Measurements from ENCODE around the gene PAAF1.

Gene PAAF1

DNA sequence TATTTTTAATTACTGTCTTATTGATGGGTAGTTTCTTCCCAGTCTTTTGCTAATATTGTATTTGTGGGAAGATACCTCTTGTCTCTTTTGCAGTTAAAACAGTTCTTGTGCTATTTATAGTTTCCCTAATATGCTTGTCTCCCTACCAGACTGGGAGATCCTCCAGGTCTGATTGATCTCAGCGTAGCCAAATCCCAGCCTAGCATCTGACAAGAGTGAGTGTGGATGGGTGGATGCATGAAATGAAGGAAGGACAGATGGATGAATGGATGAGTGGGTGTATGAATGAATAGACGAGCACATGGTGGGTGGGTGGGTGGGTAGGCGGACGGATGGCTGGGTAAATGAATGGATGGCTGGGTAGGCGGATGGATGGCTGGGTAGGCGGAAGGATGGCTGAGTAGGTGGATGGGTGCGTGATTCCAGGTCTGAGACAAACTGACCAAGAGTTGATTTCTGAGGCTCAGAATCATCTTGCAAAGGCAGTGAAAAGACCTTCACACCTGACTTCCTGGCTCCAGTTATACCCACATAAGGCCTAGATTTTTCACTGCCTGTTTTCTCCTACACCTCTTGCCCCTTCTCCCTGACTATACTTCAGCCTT lies 85.4 kb downstream of the PAAF1 start:
- no peak overlapping the region for H3K4me3 ChIP-seq (ENCODE audit: low read depth, low read length)
- DNase-seq (ENCODE audit: low read depth) = no peak
- TF ChIP-seq, protein P1, sequence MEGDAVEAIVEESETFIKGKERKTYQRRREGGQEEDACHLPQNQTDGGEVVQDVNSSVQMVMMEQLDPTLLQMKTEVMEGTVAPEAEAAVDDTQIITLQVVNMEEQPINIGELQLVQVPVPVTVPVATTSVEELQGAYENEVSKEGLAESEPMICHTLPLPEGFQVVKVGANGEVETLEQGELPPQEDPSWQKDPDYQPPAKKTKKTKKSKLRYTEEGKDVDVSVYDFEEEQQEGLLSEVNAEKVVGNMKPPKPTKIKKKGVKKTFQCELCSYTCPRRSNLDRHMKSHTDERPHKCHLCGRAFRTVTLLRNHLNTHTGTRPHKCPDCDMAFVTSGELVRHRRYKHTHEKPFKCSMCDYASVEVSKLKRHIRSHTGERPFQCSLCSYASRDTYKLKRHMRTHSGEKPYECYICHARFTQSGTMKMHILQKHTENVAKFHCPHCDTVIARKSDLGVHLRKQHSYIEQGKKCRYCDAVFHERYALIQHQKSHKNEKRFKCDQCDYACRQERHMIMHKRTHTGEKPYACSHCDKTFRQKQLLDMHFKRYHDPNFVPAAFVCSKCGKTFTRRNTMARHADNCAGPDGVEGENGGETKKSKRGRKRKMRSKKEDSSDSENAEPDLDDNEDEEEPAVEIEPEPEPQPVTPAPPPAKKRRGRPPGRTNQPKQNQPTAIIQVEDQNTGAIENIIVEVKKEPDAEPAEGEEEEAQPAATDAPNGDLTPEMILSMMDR (IDR thresholded peaks at IDR 0.05; ENCODE audit: low read depth, low read length, missing control alignments) = no peak

DNA sequence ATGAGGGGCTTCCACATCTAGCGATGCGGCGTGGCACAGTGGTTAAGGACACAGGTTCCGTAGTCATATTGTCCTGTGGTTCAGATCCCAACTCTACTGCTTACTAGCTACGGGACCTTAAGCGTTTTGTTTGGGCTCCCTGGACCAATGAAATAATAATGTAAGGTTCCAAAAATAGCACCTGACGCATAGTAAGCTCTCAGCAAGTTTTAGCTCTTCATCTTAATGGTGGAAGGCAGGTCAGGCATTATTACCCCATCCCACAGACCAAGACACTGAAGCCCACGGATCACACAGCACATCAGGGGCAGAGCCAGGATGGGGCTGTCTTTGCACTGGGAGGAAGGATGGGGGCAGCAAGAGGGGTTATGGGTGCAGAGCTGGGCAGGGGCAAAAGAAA lies 87.1 kb downstream of the PAAF1 start:
- H3K4me3 ChIP-seq (ENCODE audit: low read depth, low read length) = no peak overlapping the region
- DNase-seq (ENCODE audit: low read depth) = no peak
- TF ChIP-seq, protein P1 (IDR thresholded peaks at IDR 0.05; ENCODE audit: low read depth, low read length, missing control alignments) = no peak

DNA sequence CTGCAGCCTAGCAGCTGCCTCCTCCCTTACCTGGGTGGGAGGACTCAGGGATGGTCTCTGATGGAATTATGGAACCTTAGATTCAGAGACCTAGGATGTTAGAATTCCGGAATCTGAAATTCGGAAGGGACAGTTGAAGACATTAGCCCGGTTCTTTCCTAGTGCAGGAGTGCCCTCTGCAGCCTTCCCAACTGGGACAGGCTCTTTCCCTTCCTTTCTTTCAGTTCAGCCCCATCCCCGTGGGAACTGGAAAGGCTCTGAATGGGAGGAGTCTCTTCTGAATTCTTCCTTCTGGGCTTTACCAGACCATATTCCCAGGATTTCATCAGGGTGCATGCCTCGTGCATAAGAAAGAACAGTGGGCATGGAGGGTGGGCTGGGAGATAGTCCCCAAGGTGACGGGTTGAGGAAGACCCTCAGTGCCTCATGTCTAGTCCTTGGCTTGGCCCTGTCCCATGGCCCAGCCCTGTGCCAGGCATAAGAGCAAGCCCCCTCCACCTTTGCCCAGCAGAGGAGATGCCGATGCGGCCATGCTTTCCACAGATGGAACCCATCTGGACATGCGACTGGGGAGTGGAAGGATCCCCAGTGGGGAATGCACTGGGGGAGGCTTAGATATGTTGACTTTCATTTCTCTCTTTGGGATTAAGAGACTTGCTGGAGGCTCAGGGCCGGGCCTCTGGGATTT lies 88.4 kb downstream of the PAAF1 start:
- no peak for DNase-seq (ENCODE audit: low read depth)
- H3K4me3 ChIP-seq (ENCODE audit: low read depth, low read length) = no peak overlapping the region

DNA sequence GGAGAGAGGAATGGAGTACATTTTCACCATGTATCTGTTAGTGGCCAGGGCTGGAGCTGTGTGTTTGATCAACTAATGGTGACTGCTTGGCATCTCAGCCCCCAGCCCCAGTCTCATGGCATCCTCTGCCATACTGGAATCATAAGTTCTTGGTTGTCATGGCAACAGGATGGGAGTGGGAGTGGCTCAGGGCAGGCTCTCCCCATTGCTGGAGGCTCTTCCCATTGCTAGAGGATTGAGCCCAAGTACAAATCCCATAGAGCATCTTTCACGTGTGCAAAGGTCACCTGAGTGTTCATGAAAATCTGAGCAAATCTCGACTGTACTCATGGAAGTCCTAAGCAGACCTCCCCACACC lies 88.9 kb downstream of the PAAF1 start:
- no peak for DNase-seq (ENCODE audit: low read depth)
- TF ChIP-seq, protein P1 (IDR thresholded peaks at IDR 0.05; ENCODE audit: low read depth, low read length, missing control alignments) = no peak
- no peak overlapping the region for H3K4me3 ChIP-seq (ENCODE audit: low read depth, low read length)

More for the DNA sequence above, 88.4 kb downstream of the PAAF1 start:
- TF ChIP-seq, protein P1 (IDR thresholded peaks at IDR 0.05; ENCODE audit: low read depth, low read length, missing control alignments) = no peak

DNA sequence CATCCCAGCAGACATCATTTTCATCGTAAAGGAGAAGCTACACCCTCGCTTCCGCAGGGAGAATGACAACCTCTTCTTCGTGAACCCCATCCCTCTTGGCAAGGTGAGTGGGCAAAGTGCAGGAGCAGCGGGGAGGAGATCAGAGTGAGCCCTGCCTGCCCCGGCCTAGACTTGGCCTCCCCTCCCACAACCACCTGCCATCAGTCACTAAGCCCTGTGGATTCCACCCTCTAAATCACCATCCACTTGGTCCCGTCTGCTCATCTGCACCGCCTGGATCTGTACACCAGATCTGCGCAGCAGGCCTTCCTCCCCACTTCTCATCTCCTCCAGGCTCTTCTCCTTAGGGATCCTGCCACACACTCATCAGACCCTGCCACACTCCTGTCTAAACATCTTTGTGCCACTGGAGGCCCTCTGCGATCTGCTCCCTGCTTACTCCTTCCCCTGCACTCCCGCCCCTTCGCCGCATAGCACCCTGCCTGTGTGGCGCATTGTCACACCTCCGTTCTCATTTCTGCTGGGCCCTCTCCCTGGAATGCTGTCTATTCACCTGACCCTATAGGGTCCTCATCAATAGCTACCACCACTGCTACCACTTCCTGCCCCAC lies 91.7 kb downstream of the PAAF1 start:
- H3K4me3 ChIP-seq (ENCODE audit: low read depth, low read length) = no peak overlapping the region
- TF ChIP-seq, protein P1 (IDR thresholded peaks at IDR 0.05; ENCODE audit: low read depth, low read length, missing control alignments) = no peak
- DNase-seq (ENCODE audit: low read depth) = no peak

DNA sequence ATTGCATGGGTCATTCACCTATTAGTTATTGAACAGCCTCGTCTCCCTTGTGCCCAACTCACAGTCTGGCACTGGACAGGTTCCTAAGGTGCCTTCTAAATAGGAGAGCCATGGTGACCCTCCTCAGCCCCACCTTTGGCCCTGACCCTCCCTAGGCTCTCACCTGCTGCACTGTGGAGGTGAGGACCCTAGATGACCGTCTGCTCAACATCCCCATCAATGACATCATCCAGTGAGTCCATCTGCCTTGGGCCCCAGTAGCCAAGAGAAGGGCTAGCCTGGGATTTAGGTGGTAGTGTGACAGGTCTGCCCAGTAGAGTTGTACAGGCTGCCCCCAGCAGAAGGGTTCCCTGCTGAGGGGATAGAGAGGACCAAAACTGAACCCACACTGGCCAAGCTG lies 92.3 kb downstream of the PAAF1 start:
- no peak for DNase-seq (ENCODE audit: low read depth)
- H3K4me3 ChIP-seq (ENCODE audit: low read depth, low read length) = no peak overlapping the region
- TF ChIP-seq, protein P1 (IDR thresholded peaks at IDR 0.05; ENCODE audit: low read depth, low read length, missing control alignments) = no peak
